Peyer's patch (tissue), 4 donors: ENCODE data around the gene LTBP1. TPM values are rescaled to one million over a fixed set of nuclear protein-coding genes. Genes with fewer than 3 reads are reported as not detected.

ENCODE experiments used
- DNase-seq, 3 donors: peaks; one replicate each; pipeline ENCODE4 v3.0.0-alpha.2; 2017 to 2019
- H3K27ac ChIP-seq, 4 donors: fragments of 200-600 bp; sonication (generic); one replicate each; pipeline ENCODE4 v1.5.1; 2016 to 2019
- H3K27me3 ChIP-seq, 2 donors: fragments of 200-600 bp; sonication (generic); one replicate each; pipeline ENCODE4 v1.5.1; 2019
- H3K36me3 ChIP-seq, 3 donors: fragments of 200-600 bp; sonication (generic); one replicate each; pipeline ENCODE4 v1.5.1; 2016 to 2019
- H3K4me1 ChIP-seq, 4 donors: fragments of 200-600 bp; sonication (generic); one replicate each; pipeline ENCODE4 v1.5.1; 2016 to 2019
- H3K4me3 ChIP-seq, 4 donors: fragments of 200-600 bp; sonication (generic); 1 replicate in 3 of 4; 2 replicates in 1 of 4; pipeline ENCODE4 v1.5.1; 2016 to 2019; ENCODE audit warnings: mild to moderate bottlenecking in 1 of 4
- H3K9me3 ChIP-seq, 4 donors: fragments of 200-600 bp; sonication (generic); one replicate each; pipeline ENCODE4 v1.5.1; 2016 to 2019; ENCODE audit warnings: mild to moderate bottlenecking in 1 of 4
- CTCF ChIP-seq, 6 experiments: fragments of 450-650 bp in 4 of 6; fragments of 200-600 bp in 2 of 6; sonication (generic) in 1 of 6; IDR thresholded peaks; one replicate each; pipeline ENCODE4 v1.5.1; 2017 to 2019; ENCODE audit warnings: antibody characterized with exemption in 6 of 6, mild to moderate bottlenecking in 3 of 6, moderate library complexity in 1 of 6
- POLR2A ChIP-seq, 2 donors: fragments of 450-650 bp; IDR thresholded peaks; one replicate each; pipeline ENCODE4 v1.5.1; 2017; ENCODE audit warnings: antibody characterized with exemption in 2 of 2, mild to moderate bottlenecking in 2 of 2, moderate library complexity in 2 of 2
- total RNA-seq, 4 donors: library from RNA; depleted of rRNA; stranded (reverse); fragments of >200 nt; gene quantifications; one replicate each; pipeline ENCODE4 v1.1.0, GENCODE V29; 2016

Gene LTBP1
- total RNA-seq, 4 donors from 2014 or later: 8.6 to 23.1 (median 13.1) TPM

- no peak for DNase-seq
- Histone ChIP-seq H3K27me3 (no peaks in the 10 kb centered on the region), H3K27ac (no peak overlapping the region), H3K9me3 (no peaks in the 10 kb centered on the region), H3K4me3 (no peak overlapping the region), H3K36me3 (no peaks in the 10 kb centered on the region), H3K4me1 (no peaks in the 10 kb centered on the region)
- no peak for TF ChIP-seq CTCF (IDR thresholded peaks at IDR 0.05)
- TF ChIP-seq POLR2A (IDR thresholded peaks at IDR 0.05): no peak
These were observed 462.7 kb downstream of the LTBP1 start for GRCh38 chr2:33409417-33409955.

- no peaks in the 10 kb centered on the region for H3K27me3 ChIP-seq
- H3K9me3 ChIP-seq: no peaks in the 10 kb centered on the region
- H3K36me3 ChIP-seq: no peaks in the 10 kb centered on the region
- no peak overlapping the region for H3K27ac ChIP-seq
- H3K4me3 ChIP-seq: no peak overlapping the region
- H3K4me1 ChIP-seq: no peaks in the 10 kb centered on the region
- TF ChIP-seq CTCF (IDR thresholded peaks at IDR 0.05) (no peak), POLR2A (IDR thresholded peaks at IDR 0.05) (no peak)
- no peak for DNase-seq
These were observed 465.0 kb downstream of the LTBP1 start for GRCh38 chr2:33411765-33412164.

GRCh38 chr2:33412920-33413319 is 466.2 kb downstream of the LTBP1 start:
- Histone ChIP-seq H3K36me3 (no peaks in the 10 kb centered on the region), H3K4me1 (no peaks in the 10 kb centered on the region), H3K27me3 (no peaks in the 10 kb centered on the region), H3K9me3 (no peaks in the 10 kb centered on the region), H3K4me3 (no peak overlapping the region), H3K27ac (no peak overlapping the region)
- peak in 3 of 6 experiments; percentile 11 to 18 (median 14) for TF ChIP-seq CTCF (IDR thresholded peaks at IDR 0.05)
- no peak for TF ChIP-seq POLR2A (IDR thresholded peaks at IDR 0.05)
- DNase-seq: no peak

- Histone ChIP-seq H3K36me3 (no peaks in the 10 kb centered on the region), H3K27me3 (no peaks in the 10 kb centered on the region), H3K4me3 (no peak overlapping the region), H3K4me1 (no peaks in the 10 kb centered on the region), H3K27ac (no peak overlapping the region), H3K9me3 (no peaks in the 10 kb centered on the region)
- DNase-seq: no peak
- TF ChIP-seq CTCF (IDR thresholded peaks at IDR 0.05) (no peak), POLR2A (IDR thresholded peaks at IDR 0.05) (no peak)
These were observed 472.9 kb downstream of the LTBP1 start for GRCh38 chr2:33419581-33420200.

GRCh38 chr2:33420726-33421125 is 474.0 kb downstream of the LTBP1 start:
- Histone ChIP-seq H3K4me3 (no peak overlapping the region), H3K4me1 (no peaks in the 10 kb centered on the region), H3K9me3 (no peaks in the 10 kb centered on the region), H3K27me3 (no peaks in the 10 kb centered on the region), H3K27ac (no peak overlapping the region), H3K36me3 (no peaks in the 10 kb centered on the region)
- no peak for DNase-seq
- TF ChIP-seq POLR2A (IDR thresholded peaks at IDR 0.05): no peak
- TF ChIP-seq CTCF (IDR thresholded peaks at IDR 0.05): no peak
